HepG2 (cell line): ENCODE results near the gene QDPR. TPM values are rescaled to one million over a fixed set of nuclear protein-coding genes. Genes with fewer than 3 reads are reported as not detected.

Experiments used
- DRAP1 ChIP-seq: IDR thresholded peaks from 2 replicates; pipeline ENCODE4 v1.6.1; 2016; ENCODE audit warnings: missing genetic modification reagents, missing compliant biosample characterization
- FOXC1 ChIP-seq: sonication (generic); formaldehyde crosslinking; IDR thresholded peaks from 2 replicates; pipeline ENCODE4 v1.8.0; 2022; ENCODE audit warnings: mild to moderate bottlenecking, missing genetic modification reagents, borderline replicate concordance
- GABPB1 ChIP-seq: IDR thresholded peaks from 2 replicates; pipeline ENCODE4 v1.6.1; 2016; ENCODE audit warnings: mild to moderate bottlenecking, missing genetic modification reagents, moderate library complexity, missing compliant biosample characterization
- JARID2 ChIP-seq: sonication (generic); formaldehyde crosslinking; IDR thresholded peaks from 2 replicates; pipeline ENCODE4 v1.8.1; 2023; ENCODE audit warnings: missing genetic modification reagents, inconsistent platforms; ENCODE audit not compliant: insufficient replicate concordance
- JUN ChIP-seq: sonication (generic); formaldehyde crosslinking; IDR thresholded peaks from 2 replicates; pipeline ENCODE4 v1.4.0; 2020; ENCODE audit warnings: mild to moderate bottlenecking, missing genetic modification reagents
- KLF16 ChIP-seq, 2 experiments: sonication (generic) in 1 of 2; formaldehyde crosslinking in 1 of 2; IDR thresholded peaks; 2 replicates each; pipeline versions ENCODE4 v1.6.1 to v1.8.0; 2016 to 2023; ENCODE audit warnings: missing genetic modification reagents in 2 of 2, missing compliant biosample characterization in 1 of 2
- MAZ ChIP-seq, 2 experiments: sonication (generic) in 1 of 2; formaldehyde crosslinking in 1 of 2; IDR thresholded peaks; 2 replicates each; pipeline versions ENCODE4 v1.5.0 to v1.6.1; 2012 to 2020; ENCODE audit warnings: low read depth in 2 of 2, mild to moderate bottlenecking in 2 of 2, borderline replicate concordance in 1 of 2, improper control_type of control experiment in 1 of 2, low read length in 1 of 2, missing genetic modification reagents in 1 of 2, moderate library complexity in 1 of 2
- NFE2L2 ChIP-seq: fragments of 150-350 bp; IDR thresholded peaks from 2 replicates; pipeline ENCODE4 v1.6.1; 2014; ENCODE audit warnings: low read length
- PITX1 ChIP-seq: sonication (generic); formaldehyde crosslinking; IDR thresholded peaks from 2 replicates; pipeline ENCODE4 v1.5.1; 2020; ENCODE audit warnings: mild to moderate bottlenecking, missing genetic modification reagents
- SOX6 ChIP-seq, 2 experiments: fragments of 450-650 bp in 1 of 2; sonication (generic) in 1 of 2; formaldehyde crosslinking in 1 of 2; IDR thresholded peaks; 2 replicates each; pipeline versions ENCODE4 v1.4.0 to v1.6.1; 2017 to 2020; ENCODE audit warnings: antibody characterized with exemption in 1 of 2, mild to moderate bottlenecking in 1 of 2, missing genetic modification reagents in 1 of 2
- TEF ChIP-seq: sonication (generic); formaldehyde crosslinking; IDR thresholded peaks from 2 replicates; pipeline ENCODE4 v1.5.0; 2020; ENCODE audit warnings: missing genetic modification reagents
- TRIM24 ChIP-seq: sonication (generic); formaldehyde crosslinking; IDR thresholded peaks from 2 replicates; pipeline ENCODE4 v1.8.0; 2022; ENCODE audit warnings: mild to moderate bottlenecking, missing genetic modification reagents
- XRCC5 ChIP-seq: fragments of 200-400 bp; formaldehyde crosslinking; optimal IDR thresholded peaks from 2 replicates; pipeline ENCODE3; 2017; ENCODE audit warnings: mild to moderate bottlenecking, low read length
- YEATS4 ChIP-seq: sonication (generic); formaldehyde crosslinking; IDR thresholded peaks from 2 replicates; pipeline ENCODE4 v1.4.0; 2020; ENCODE audit warnings: missing genetic modification reagents, borderline replicate concordance
- YY1 ChIP-seq: IDR thresholded peaks from 2 replicates; pipeline ENCODE4 v1.6.1; 2011; ENCODE audit warnings: low read length, low read depth, moderate library complexity, mild to moderate bottlenecking; ENCODE audit not compliant: insufficient read depth, insufficient replicate concordance
- ZFP90 ChIP-seq: sonication (generic); formaldehyde crosslinking; IDR thresholded peaks from 2 replicates; pipeline ENCODE4 v1.8.0; 2022; ENCODE audit warnings: missing genetic modification reagents, mild to moderate bottlenecking, inconsistent platforms, borderline replicate concordance
- ZNF12 ChIP-seq: sonication (generic); formaldehyde crosslinking; IDR thresholded peaks from 2 replicates; pipeline ENCODE4 v1.5.0; 2020; ENCODE audit warnings: missing genetic modification reagents
- ZNF281 ChIP-seq: sonication (generic); formaldehyde crosslinking; IDR thresholded peaks from 2 replicates; pipeline ENCODE4 v1.4.0; 2020; ENCODE audit warnings: missing genetic modification reagents, borderline replicate concordance
- ZNF44 ChIP-seq: sonication (generic); formaldehyde crosslinking; IDR thresholded peaks from 2 replicates; pipeline ENCODE4 v1.5.1; 2020; ENCODE audit warnings: mild to moderate bottlenecking, missing genetic modification reagents
- ZNF552 ChIP-seq: sonication (generic); formaldehyde crosslinking; IDR thresholded peaks from 2 replicates; pipeline ENCODE4 v1.9.0; 2022; ENCODE audit warnings: missing genetic modification reagents, mild to moderate bottlenecking, borderline replicate concordance
- ZNF577 ChIP-seq: sonication (generic); formaldehyde crosslinking; IDR thresholded peaks from 2 replicates; pipeline ENCODE4 v1.4.0; 2020; ENCODE audit warnings: mild to moderate bottlenecking, low read depth, missing genetic modification reagents, borderline replicate concordance
- ZNF878 ChIP-seq: sonication (generic); formaldehyde crosslinking; IDR thresholded peaks from 2 replicates; pipeline ENCODE4 v1.8.1; 2023; ENCODE audit warnings: mild to moderate bottlenecking, missing genetic modification reagents, moderate library complexity
- polyA plus RNA-seq, 8 experiments: library from polyadenylated mRNA; depleted of rRNA in 3 of 8; stranded (reverse) in 7 of 8; unstranded in 1 of 8; fragments of >200 nt; fragmentation: Illumina TruSeq in 4 of 8; extraction: Trizol in 4 of 8; gene quantifications; 2 replicates each; pipeline versions ENCODE4 v1.2.1 to v1.2.3, GENCODE V29; 2011 to 2016; ENCODE audit warnings: low read depth in 4 of 8, missing spikeins in 1 of 8, mixed read lengths in 1 of 8; ENCODE audit not compliant: insufficient read depth in 1 of 8
- total RNA-seq, 5 experiments: library from RNA; depleted of rRNA; stranded (reverse); fragments of >200 nt; fragmentation: Illumina TruSeq; extraction: Trizol; gene quantifications; 2 replicates each; pipeline ENCODE4 v1.2.3, GENCODE V29; 2016; ENCODE audit warnings: low read depth in 1 of 5
- TF ChIP-seq, protein P1 (sequence below): sonication (generic); formaldehyde crosslinking; IDR thresholded peaks from 2 replicates; pipeline ENCODE4 v1.4.0; 2020; ENCODE audit warnings: missing genetic modification reagents
- TF ChIP-seq, protein P2 (sequence below): sonication (generic); formaldehyde crosslinking; IDR thresholded peaks from 2 replicates; pipeline ENCODE4 v1.4.0; 2020; ENCODE audit warnings: mild to moderate bottlenecking, missing genetic modification reagents

QDPR gene
- total and polyA plus RNA-seq, 2 of the 13 experiments (the other 11 are each of a cell fraction or from before 2014, with no cell fraction given) = 9.9 to 95.5 TPM

DNA sequence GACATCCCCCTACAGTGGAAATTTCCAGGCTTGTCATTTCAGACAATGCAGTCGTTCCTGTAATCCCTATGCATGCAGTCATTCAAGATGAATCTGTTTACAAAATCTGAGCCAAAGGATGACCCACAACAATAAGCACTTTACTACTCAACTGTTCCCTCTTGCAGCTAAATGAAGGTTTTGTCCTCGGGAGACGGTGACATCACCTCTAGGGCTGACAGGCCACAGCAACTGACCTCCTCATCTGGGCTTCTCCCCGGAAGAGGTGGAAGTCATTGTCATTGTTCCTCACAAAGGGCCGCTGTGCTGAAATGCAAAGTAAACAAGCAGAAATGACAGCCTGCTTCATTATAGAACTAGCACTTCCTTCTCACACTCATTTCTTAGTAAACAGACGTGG, 32.3 kb upstream of the QDPR start (continued):
- no peak for TF ChIP-seq MAZ (IDR thresholded peaks at IDR 0.05; ENCODE audit: borderline replicate concordance, low read depth, low read length)
- TF ChIP-seq MAZ (CRISPR knock-in tag; IDR thresholded peaks at IDR 0.05; ENCODE audit: low read depth) = peak; percentile 37; the same call in 1 of the 2 replicates
- TF ChIP-seq, protein P1, sequence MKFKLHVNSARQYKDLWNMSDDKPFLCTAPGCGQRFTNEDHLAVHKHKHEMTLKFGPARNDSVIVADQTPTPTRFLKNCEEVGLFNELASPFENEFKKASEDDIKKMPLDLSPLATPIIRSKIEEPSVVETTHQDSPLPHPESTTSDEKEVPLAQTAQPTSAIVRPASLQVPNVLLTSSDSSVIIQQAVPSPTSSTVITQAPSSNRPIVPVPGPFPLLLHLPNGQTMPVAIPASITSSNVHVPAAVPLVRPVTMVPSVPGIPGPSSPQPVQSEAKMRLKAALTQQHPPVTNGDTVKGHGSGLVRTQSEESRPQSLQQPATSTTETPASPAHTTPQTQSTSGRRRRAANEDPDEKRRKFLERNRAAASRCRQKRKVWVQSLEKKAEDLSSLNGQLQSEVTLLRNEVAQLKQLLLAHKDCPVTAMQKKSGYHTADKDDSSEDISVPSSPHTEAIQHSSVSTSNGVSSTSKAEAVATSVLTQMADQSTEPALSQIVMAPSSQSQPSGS (CRISPR knock-in tag) = peak; percentile 98
- TF ChIP-seq, protein P2, sequence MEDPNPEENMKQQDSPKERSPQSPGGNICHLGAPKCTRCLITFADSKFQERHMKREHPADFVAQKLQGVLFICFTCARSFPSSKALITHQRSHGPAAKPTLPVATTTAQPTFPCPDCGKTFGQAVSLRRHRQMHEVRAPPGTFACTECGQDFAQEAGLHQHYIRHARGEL (CRISPR knock-in tag) = no peak
- TF ChIP-seq TRIM24 = 0 out of 2 replicates have a peak, but pooled peaks have one; percentile 17
- peak; percentile 96 for TF ChIP-seq JUN (CRISPR knock-in tag)
- TF ChIP-seq YY1 = no peak
- TF ChIP-seq JARID2 (CRISPR knock-in tag) = no peak
- TF ChIP-seq ZFP90 (CRISPR knock-in tag) = 0 out of 2 replicates have a peak, but pooled peaks have one; percentile 40
- no peak for TF ChIP-seq ZNF577
- peak in 1 of 2 experiments; percentile 68; a peak in 2 of 4 replicates for TF ChIP-seq KLF16 (CRISPR knock-in tag; IDR thresholded peaks at IDR 0.05)
- peak; percentile 55; the same call in 1 of the 2 replicates for TF ChIP-seq ZNF12 (CRISPR knock-in tag)
- 0 out of 2 replicates have a peak, but pooled peaks have one; percentile 16 for TF ChIP-seq NFE2L2
- TF ChIP-seq ZNF552 (CRISPR knock-in tag) = no peak
- no peak for TF ChIP-seq YEATS4 (CRISPR knock-in tag)
- TF ChIP-seq ZNF878 = peak; percentile 85; the same call in 1 of the 2 replicates
- no peak for TF ChIP-seq FOXC1 (CRISPR knock-in tag)
- peak; percentile 61 for TF ChIP-seq GABPB1 (CRISPR knock-in tag)
- TF ChIP-seq ZNF44 (CRISPR knock-in tag) = no peak
- no peak for TF ChIP-seq ZNF281 (CRISPR knock-in tag)
- TF ChIP-seq DRAP1 (CRISPR knock-in tag) = peak; percentile 50; the same call in 1 of the 2 replicates
- TF ChIP-seq XRCC5 = peak; percentile 70
- peak; percentile 43; the same call in 1 of the 2 replicates for TF ChIP-seq PITX1
- no peak for TF ChIP-seq TEF (CRISPR knock-in tag)
- TF ChIP-seq SOX6 (IDR thresholded peaks at IDR 0.05) = no peak
- TF ChIP-seq SOX6 (CRISPR knock-in tag; IDR thresholded peaks at IDR 0.05) = peak; percentile 99
